Measurements from ENCODE around the gene PDIA2.
"Not testable (repeated sequence)": the region's sequence is repeated elsewhere in the genome, so short reads cannot be mapped to it uniquely, and the experiment has no call there.

Gene PDIA2, protein sequence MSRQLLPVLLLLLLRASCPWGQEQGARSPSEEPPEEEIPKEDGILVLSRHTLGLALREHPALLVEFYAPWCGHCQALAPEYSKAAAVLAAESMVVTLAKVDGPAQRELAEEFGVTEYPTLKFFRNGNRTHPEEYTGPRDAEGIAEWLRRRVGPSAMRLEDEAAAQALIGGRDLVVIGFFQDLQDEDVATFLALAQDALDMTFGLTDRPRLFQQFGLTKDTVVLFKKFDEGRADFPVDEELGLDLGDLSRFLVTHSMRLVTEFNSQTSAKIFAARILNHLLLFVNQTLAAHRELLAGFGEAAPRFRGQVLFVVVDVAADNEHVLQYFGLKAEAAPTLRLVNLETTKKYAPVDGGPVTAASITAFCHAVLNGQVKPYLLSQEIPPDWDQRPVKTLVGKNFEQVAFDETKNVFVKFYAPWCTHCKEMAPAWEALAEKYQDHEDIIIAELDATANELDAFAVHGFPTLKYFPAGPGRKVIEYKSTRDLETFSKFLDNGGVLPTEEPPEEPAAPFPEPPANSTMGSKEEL

DNA sequence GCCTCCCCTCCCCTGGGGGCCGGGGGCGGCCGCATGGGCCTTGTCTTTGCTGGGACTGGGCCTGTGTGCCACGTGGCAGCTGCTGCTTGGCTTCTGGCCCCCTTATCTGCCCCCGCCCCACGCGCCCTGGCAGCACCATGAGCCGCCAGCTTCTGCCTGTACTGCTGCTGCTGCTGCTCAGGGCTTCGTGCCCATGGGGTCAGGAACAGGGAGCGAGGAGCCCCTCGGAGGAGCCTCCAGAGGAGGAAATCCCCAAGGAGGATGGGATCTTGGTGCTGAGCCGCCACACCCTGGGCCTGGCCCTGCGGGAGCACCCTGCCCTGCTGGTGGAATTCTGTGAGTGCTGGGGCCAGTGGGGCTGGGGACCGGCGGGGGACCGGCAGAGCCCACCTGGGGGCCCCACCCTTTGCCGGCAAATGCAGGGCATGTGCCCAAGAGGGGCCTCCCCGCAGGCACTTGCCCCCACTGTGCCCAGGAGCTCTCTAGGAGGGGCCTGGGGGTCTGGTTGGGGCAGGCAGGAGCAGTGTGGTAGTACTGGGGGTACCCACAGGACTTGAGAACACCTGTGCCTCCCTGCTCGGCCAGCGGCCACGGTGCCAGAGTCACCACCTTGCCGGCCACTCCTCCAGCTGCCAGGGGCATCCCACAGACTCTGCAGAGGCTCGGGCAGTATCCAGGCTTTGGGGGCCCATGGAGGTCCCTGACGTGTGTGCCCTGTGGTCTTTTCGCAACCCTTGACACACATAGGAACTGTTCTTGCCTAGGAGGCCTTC, at the start of gene PDIA2:
Gene PDIA2 (plus strand): TSS at position 132 of the 773 bp plus-strand sequence. CDS start 6 bp downstream, at position 138.
- DNase-seq, result no peak

GRCh38 chr16:234468-235305, 48.3 kb upstream of the PDIA2 start, which contains the start of gene FAM234A:
FAM234A (plus strand) TSS chr16:234821; CDS start chr16:254414, 19,593 bp downstream.
- peak; percentile 97 for DNase-seq

GRCh38 chr16:239948-240277, 43.1 kb upstream of the PDIA2 start:
- no peak for DNase-seq

DNA sequence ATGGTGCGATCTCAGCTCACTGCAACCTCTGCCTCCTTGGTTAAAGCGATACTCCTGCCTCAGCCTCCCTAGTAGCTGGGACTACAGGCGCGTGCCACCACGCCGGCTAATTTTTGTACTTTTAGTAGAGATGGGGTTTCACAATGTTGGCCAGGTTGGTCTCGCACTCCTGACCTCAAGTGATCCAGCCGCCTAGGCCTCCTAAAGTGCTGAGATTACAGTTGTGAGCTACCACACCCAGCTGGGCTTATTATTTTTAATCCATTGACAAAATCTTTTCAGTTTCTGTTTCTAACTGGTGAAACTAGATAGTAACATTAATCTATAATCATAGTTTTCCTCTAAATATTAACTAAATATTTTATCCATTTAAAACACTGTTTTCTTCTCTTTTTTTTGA, 42.4 kb upstream of the PDIA2 start:
- DNase-seq, result no peak

DNA sequence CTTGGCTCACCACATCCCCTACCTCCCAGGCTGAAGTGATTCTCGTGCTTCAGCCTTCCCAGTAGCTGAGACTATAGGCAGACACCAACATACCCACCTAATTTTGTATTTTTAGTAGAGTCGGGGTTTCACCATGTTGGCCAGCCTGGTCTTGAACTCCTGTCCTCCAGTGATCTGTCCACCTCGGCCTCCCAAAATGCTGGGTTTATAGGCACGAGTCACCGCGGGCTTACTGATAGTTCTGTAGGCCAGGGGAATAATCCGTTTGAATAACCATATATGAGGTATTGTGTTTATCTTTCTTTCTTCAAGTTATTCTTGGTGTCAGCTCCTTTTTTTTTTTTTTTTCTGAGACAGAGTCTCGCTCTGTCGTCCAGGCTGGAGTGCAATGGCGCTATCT, 40.7 kb upstream of the PDIA2 start:
- no peak for DNase-seq

GRCh38 chr16:243348-243747, 39.6 kb upstream of the PDIA2 start:
- DNase-seq, result no peak

DNA sequence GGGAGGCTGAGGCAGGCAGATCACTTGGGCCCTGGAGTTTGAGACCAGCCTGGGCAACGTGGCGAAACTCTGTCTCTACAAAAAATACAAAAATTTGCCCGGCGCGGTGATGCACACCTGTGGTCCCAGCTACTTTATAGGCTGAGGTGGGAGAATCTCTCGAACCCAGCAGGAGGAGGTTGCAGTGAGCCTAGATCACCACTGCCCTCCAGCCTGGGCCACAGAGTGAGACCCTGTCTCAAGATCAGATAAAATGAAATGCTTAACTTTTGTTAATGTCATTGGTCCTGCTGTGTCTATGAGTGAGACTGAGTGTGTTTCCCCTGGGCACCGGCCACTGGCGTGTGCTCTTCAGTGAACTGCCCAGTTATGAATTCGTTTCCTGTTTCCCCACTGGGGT, 37.9 kb upstream of the PDIA2 start:
- no peak for DNase-seq

- no peak for DNase-seq
Observed at GRCh38 chr16:247027-247426, 35.9 kb upstream of the PDIA2 start.

- DNase-seq, result no peak
Observed at GRCh38 chr16:249431-249830, 33.5 kb upstream of the PDIA2 start.

DNA sequence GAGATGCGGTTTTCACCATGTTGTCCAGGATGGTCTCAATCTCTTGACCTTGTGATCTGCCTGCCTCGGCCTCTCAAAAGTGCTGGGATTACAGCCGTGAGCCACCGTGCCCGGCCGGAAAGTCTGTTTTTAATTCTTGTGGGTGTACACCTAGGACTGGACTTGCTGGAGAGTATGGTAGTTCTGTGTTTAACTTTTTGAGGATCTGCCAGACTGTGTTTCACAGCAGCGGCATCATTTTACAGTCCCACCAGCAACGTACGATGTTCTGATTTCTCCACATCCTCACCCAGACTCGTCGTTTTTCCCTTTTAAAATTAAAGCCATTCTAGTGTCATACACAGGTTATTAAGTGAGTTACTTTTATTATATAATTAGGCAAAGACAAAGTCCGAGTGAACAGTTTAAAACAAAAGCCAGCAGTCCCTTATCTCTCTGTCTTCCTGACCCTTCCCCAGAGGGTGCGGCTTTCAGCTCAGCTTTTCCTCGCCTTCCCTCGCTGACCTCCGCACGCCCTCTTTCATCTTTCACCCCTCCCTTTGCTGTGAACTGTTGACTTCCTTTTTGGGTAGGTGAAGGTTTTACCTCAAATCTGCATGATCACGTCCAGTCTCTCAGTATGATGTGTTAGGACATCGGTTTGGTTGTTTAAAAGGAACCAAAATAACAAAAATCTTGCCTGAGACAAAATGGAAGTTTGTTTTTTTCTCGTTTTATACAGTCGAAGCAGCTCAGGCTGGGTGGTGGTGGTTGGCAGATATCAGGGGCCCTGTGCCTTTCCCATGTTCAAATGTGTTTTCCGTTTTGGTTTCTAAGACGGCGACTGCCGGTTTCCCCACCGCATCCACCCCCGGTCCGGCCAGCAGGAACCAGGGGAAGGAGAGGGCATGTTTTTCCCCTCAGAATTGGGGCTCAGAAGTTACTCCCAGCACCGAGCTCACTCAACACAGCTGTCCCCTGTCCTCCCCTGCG, 30.3 kb upstream of the PDIA2 start:
- DNase-seq, result peak; percentile 28

GRCh38 chr16:253833-254232, 29.1 kb upstream of the PDIA2 start:
- peak; percentile 32 for DNase-seq

DNA sequence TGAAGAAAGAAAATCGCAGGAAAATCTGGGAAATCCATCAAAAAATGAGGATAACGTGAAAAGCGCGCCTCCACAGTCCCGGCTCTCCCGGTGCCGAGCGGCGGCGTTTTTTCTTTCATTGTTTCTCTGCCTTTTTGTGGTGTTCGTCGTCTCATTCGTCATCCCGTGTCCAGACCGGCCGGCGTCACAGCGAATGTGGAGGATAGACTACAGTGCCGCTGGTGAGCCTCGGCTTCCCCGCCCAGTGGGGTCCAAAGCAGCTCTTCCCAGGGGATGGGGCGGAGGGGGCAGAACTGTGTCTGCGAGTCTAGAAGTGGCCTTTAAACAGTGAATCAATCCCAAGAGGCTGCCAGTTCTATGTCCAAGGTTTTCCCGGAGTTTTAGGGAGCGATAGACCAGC, 28.5 kb upstream of the PDIA2 start:
- DNase-seq, result no peak

DNA sequence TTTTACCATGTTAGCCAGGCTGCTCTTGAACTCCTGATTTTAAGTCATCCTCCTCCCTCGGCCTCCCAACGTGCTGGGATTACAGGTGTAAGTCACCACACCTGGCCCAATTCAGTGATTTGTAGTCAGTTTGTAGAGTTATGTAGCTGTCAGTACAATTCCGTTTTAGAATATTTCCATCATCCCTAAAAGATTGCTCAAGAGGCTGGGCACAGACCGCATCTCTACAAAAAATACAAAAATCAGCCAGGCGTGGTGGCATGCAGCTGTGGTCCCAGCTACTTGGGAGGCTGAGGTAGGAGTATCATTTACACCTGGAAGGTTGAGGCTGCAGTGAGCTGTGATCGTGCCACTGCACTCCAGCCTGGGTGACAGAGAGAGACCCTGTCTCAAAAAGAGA, 27.8 kb upstream of the PDIA2 start:
- no peak for DNase-seq

DNA sequence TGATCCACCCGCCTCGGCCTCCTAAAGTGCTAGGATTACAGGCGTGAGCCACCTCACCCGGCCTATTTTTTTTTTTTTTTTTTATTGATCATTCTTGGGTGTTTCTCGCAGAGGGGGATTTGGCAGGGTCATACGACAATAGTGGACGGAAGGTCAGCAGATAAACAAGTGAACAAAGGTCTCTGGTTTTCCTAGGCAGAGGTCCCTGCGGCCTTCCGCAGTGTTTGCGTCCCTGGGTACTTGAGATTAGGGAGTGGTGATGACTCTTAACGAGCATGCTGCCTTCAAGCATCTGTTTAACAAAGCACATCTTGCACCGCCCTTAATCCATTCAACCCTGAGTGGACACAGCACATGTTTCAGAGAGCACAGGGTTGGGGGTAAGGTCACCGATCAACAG, 24.9 kb upstream of the PDIA2 start:
- not testable (repeated sequence) for DNase-seq

DNA sequence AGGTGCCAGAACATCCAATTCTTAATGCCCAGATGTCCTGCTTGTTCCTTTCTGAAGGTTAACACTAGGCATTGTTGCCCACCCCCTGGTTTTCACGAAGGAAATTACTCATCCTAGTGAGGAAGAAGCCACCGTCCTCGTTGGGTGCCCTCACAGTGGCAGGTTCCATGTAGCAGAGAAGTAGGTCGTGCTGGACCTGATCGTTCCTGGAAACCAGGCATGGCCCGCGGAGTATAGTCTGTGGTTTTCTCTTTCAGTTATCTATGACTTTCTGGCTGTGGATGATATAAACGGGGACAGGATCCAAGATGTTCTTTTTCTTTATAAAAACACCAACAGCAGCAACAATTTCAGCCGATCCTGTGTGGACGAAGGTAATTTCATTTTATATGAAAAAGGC, 23.7 kb upstream of the PDIA2 start:
- DNase-seq, result no peak

GRCh38 chr16:259814-260253, 23.1 kb upstream of the PDIA2 start:
- no peak for DNase-seq

GRCh38 chr16:260326-260725, 22.6 kb upstream of the PDIA2 start:
- DNase-seq, result no peak

GRCh38 chr16:261031-261691, 21.8 kb upstream of the PDIA2 start:
- no peak for DNase-seq

- no peak for DNase-seq
Observed at GRCh38 chr16:262121-262745, 20.7 kb upstream of the PDIA2 start.

DNA sequence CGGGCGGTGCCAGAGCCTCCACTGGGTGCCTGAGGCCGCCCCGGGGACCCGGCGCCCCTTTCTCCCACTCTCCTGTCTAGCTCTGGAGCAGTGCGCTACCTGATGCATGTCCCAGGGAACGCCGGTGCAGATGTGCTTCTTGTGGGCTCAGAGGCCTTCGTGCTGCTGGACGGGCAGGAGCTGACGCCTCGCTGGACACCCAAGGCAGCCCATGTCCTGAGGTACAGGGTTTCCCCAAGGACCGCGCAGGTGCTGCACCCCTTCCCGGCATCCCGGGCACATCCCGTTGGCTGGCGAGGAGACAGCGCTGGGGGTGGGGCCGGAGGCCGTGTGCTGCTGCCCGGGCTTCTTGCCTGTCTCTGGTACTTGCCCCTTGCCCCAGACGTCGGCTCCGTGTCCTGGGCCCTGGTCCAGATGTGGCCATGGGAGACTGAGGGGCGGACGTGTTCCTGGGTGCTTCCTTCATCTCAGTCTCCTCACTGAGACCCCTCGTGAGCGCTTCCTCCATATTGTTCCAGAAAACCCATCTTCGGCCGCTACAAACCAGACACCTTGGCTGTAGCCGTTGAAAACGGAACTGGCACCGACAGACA, 19.7 kb upstream of the PDIA2 start:
- DNase-seq, result no peak

Measured in CD4-positive, alpha-beta T cell treated with Interleukin-6 for 4 hours (primary cell).